ENCODE measurements around the gene BGLAP. TPM values are rescaled to one million over a fixed set of nuclear protein-coding genes. Genes with fewer than 3 reads are reported as not detected.

BGLAP gene
- total and polyA plus RNA-seq, 2 of the 13 experiments (the other 11 are each of a cell fraction or from before 2014, with no cell fraction given) = 0.62 to 1.6 TPM

- TF ChIP-seq ZNF44 (CRISPR knock-in tag; IDR thresholded peaks at IDR 0.05) = peak; percentile 91
- no peak for TF ChIP-seq XBP1 (CRISPR knock-in tag; IDR thresholded peaks at IDR 0.05)
- TF ChIP-seq ZBTB26 (CRISPR knock-in tag; IDR thresholded peaks at IDR 0.05; ENCODE audit: borderline replicate concordance) = peak; percentile 27; the same call in 1 of the 2 replicates
- no peak for TF ChIP-seq SATB2 (CRISPR knock-in tag; IDR thresholded peaks at IDR 0.05)
- peak; percentile 83 for TF ChIP-seq HHEX (CRISPR knock-in tag; IDR thresholded peaks at IDR 0.05)
- TF ChIP-seq ZNF232 (CRISPR knock-in tag; IDR thresholded peaks at IDR 0.05; ENCODE audit: borderline replicate concordance) = peak; percentile 57; the same call in 1 of the 2 replicates
- TF ChIP-seq ZBED4 (CRISPR knock-in tag; IDR thresholded peaks at IDR 0.05; ENCODE audit: borderline replicate concordance) = peak; percentile 63; the same call in 1 of the 2 replicates
- TF ChIP-seq ZNF142 (CRISPR knock-in tag; IDR thresholded peaks at IDR 0.05) = 0 out of 2 replicates have a peak, but pooled peaks have one; percentile 14
- no peak for TF ChIP-seq MTA3 (CRISPR knock-in tag; IDR thresholded peaks at IDR 0.05)
- TF ChIP-seq ZNF382 (CRISPR knock-in tag; IDR thresholded peaks at IDR 0.05; ENCODE audit: borderline replicate concordance) = no peak
- no peak for TF ChIP-seq ZNF841 (CRISPR knock-in tag; IDR thresholded peaks at IDR 0.05; ENCODE audit: borderline replicate concordance)
- TF ChIP-seq HINFP (CRISPR knock-in tag; IDR thresholded peaks at IDR 0.05; ENCODE audit: low read depth) = no peak
- TF ChIP-seq ZNF607 (CRISPR knock-in tag; IDR thresholded peaks at IDR 0.05; ENCODE audit: borderline replicate concordance) = peak; percentile 78; the same call in 1 of the 2 replicates
- TF ChIP-seq ZFP36L2 (CRISPR knock-in tag; IDR thresholded peaks at IDR 0.05) = no peak; the same call in 1 of the 2 replicates
- no peak for TF ChIP-seq SUZ12 (IDR thresholded peaks at IDR 0.05; ENCODE audit: low read depth, low read length)
- no peak for TF ChIP-seq PAF1 (CRISPR knock-in tag; IDR thresholded peaks at IDR 0.05)
These were observed 40.7 kb downstream of the BGLAP start, which contains the start of gene SMG5 (continued) for GRCh38 chr1:156282479-156283222.

All from HepG2 (cell line).